Muscle of leg (tissue), 11 donors: Measurements from ENCODE around the gene MOCOS. TPM values are rescaled to one million over a fixed set of nuclear protein-coding genes. Genes with fewer than 3 reads are reported as not detected.
A peak's percentile ranks its signal among the peaks of the same experiment; 100 is the strongest.

Experiments
- DNase-seq: peaks from one replicate; pipeline ENCODE4 v3.0.0; 2013
- H3K27ac ChIP-seq: one replicate; pipeline ENCODE4 v1.5.1; 2013; ENCODE audit warnings: mild to moderate bottlenecking, low read length, control low read depth
- H3K27me3 ChIP-seq: one replicate; pipeline ENCODE4 v1.6.1; 2013; ENCODE audit warnings: low read length; ENCODE audit not compliant: control insufficient read depth, insufficient read depth
- H3K36me3 ChIP-seq: one replicate; pipeline ENCODE4 v1.6.1; 2013; ENCODE audit warnings: low read length; ENCODE audit not compliant: control insufficient read depth, insufficient read depth
- H3K4me1 ChIP-seq: one replicate; pipeline ENCODE4 v1.6.1; 2013; ENCODE audit warnings: low read length; ENCODE audit not compliant: control insufficient read depth, insufficient read depth
- H3K4me3 ChIP-seq: one replicate; pipeline ENCODE4 v1.5.1; 2013; ENCODE audit warnings: low read length, control low read depth
- H3K9me3 ChIP-seq: replicated peaks from 2 replicates; pipeline ENCODE4 v1.6.1; 2013; ENCODE audit warnings: low read depth, low read length; ENCODE audit not compliant: control insufficient read depth
- WGBS: methylation state at CpG from one replicate; pipeline ENCODE4 v1.1.5; 2013; ENCODE audit warnings: missing lambda C conversion rate; ENCODE audit not compliant: insufficient coverage; 5-methylcytosine and 5-hydroxymethylcytosine counted together
- polyA plus RNA-seq, 8 donors: library from polyadenylated mRNA; unstranded; fragments of 120-200 nt; gene quantifications; one replicate each; pipeline versions ENCODE4 v1.2.1 to v1.2.3, GENCODE V29; 2013; ENCODE audit warnings: inconsistent platforms in 1 of 8, low replicate concordance in 1 of 8; ENCODE audit not compliant: insufficient read length in 8 of 8, insufficient read depth in 1 of 8
- total RNA-seq: library from RNA; stranded (reverse); fragments of 120-200 nt; gene quantifications from one replicate; pipeline ENCODE4 v1.2.4, GENCODE V29; 2013

The MOCOS gene
- total and polyA plus RNA-seq, 9 donors, result 0.10 to 0.62 (median 0.22) TPM

DNA sequence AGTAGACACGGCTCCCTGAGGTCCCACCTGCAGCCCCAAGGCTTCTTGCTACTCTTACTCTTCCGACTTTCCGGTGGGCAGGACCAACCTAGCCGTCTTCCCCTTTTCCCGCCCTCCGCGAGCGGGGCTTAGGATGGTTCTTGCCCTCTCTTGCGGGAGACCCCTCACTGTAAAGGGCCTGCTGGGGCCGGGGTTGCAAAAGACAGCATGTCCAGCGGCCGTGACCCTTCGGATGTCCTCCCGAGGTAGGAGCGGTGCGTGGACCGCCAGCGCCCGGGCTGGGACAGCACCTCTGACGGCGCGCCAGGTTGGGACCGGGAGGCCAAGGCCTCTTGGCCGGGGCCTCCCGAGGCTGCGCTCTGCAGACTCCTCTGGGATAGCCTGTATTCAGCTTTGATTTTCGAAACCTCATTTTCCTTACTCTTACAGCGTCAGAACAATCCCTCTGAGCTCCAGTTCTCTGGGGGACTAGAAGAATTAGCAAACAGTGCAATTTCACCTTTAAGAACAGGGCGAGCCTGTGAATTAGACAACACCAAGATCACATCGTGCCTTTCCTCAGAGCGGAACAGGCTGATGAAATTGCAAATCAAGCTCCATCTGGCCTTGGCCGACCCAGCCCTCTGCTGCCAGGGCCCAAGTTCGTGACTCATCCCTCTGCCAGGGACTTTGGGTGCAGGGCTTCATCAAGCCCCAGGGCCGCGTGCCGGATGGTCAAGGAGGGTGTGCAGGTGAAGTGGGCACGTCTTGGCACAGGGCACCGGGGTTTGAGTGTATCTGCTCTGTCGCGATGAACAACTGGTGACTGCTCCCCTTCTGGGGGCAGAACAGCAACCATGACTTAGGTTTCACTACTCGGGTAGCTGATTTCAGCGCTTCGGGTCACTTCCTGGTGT is 777 bp downstream of the MOCOS start:
- 36% methylated on average over 34 of the region's 43 CpGs for WGBS
- no peak for DNase-seq
- Histone ChIP-seq H3K9me3 (no peaks in the 10 kb centered on the region), H3K36me3 (no peaks in the 10 kb centered on the region), H3K4me1 (peaks cover 15% of the 10 kb centered on the region), H3K27ac (no peak overlapping the region), H3K4me3 (peak overlapping the region; percentile 45), H3K27me3 (peaks cover 42% of the 10 kb centered on the region)

DNA sequence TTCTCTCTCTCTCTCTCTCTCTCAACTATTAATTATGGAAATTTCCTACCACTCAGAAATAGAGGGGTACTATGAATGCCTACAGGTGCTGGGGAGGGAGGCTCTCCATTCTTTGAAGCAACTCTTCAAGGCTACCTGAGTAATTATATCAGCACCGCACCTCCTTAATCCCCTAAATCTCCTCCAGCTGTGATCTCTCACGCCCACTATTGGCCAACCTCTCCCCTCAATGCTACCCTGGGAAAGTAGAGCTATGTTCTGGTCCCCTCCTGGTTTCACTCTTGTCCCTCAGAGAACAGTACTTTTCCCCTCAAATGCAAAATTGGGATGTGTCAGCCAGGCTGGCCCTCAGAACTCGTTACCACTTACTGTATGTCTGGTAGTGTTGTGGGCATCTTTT is 1.6 kb downstream of the MOCOS start:
- Histone ChIP-seq H3K9me3 (no peaks in the 10 kb centered on the region), H3K27me3 (peaks cover 42% of the 10 kb centered on the region), H3K4me3 (no peak overlapping the region), H3K36me3 (no peaks in the 10 kb centered on the region), H3K4me1 (peaks cover 15% of the 10 kb centered on the region), H3K27ac (no peak overlapping the region)
- 14% methylated on average over 1 of the region's 3 CpGs for WGBS
- no peak for DNase-seq

DNA sequence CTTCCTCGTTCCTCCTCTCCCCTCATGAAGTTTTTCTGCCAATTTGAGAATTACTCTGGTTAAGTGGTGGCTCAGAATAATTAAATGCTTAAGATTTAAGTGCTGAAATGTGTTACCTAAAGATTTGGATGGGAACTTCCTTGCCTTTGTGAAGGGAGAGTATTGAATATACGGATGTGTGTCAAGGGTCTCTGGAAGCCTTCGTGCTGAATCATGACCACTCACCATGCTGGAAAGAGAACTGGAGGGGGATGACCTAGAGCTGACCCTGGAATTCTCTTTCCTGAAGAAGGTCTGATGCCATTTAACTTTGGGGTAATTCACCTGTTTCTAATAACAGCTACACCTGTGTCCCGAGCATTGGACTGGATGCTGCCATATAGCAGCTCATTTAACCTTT is 2.2 kb downstream of the MOCOS start:
- 63% methylated on average over 3 of the region's 4 CpGs for WGBS
- Histone ChIP-seq H3K4me1 (peaks cover 15% of the 10 kb centered on the region), H3K9me3 (no peaks in the 10 kb centered on the region), H3K4me3 (no peak overlapping the region), H3K27ac (no peak overlapping the region), H3K27me3 (peaks cover 42% of the 10 kb centered on the region), H3K36me3 (no peaks in the 10 kb centered on the region)
- no peak for DNase-seq

DNA sequence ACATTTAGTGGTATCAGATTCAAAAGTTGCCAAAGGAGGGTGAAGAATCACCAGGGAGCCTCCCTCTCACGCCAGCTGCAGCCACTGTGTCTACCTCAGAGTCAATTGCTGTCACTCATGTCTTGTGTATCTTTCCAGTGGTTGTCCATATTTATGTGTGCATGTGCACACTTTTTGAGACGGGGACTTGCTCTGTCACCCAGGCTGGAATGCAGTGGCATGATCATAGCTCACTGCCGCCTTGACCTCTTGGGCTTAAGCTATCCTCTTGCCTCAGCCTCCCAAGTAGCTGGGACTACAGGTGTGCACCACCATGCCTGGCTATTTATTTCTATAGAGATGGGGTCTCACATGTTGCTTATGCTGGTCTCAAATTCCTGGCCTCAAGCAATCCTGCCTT is 4.0 kb downstream of the MOCOS start:
- no CpG with 5 or more reads among the region's 3 CpGs for WGBS
- DNase-seq, result no peak
- Histone ChIP-seq H3K9me3 (no peaks in the 10 kb centered on the region), H3K36me3 (no peaks in the 10 kb centered on the region), H3K27ac (no peak overlapping the region), H3K4me1 (peaks cover 15% of the 10 kb centered on the region), H3K4me3 (no peak overlapping the region), H3K27me3 (peaks cover 29% of the 10 kb centered on the region)

DNA sequence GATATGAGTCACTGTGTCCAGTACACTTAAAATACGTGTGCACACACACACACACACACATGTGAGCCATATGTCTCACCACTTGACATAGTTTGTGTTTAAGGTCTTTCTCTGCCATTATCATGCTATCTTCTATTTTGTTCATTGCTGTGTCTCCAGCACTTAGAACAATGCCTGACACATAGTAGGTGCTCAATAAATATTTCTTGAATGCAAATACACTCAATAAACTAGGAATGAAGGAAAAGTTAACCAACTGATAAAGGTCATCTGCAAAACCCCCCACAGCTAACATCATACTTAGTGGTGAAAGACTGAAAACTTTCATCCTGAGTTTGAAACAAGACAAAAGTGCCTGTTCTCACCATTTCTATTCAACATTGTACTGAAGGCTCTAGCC is 4.4 kb downstream of the MOCOS start:
- Histone ChIP-seq H3K27me3 (peaks cover 25% of the 10 kb centered on the region), H3K36me3 (no peaks in the 10 kb centered on the region), H3K27ac (no peak overlapping the region), H3K9me3 (no peaks in the 10 kb centered on the region), H3K4me3 (no peak overlapping the region), H3K4me1 (peaks cover 11% of the 10 kb centered on the region)
- no peak for DNase-seq
- no CpG with 5 or more reads among the region's 1 CpG for WGBS

DNA sequence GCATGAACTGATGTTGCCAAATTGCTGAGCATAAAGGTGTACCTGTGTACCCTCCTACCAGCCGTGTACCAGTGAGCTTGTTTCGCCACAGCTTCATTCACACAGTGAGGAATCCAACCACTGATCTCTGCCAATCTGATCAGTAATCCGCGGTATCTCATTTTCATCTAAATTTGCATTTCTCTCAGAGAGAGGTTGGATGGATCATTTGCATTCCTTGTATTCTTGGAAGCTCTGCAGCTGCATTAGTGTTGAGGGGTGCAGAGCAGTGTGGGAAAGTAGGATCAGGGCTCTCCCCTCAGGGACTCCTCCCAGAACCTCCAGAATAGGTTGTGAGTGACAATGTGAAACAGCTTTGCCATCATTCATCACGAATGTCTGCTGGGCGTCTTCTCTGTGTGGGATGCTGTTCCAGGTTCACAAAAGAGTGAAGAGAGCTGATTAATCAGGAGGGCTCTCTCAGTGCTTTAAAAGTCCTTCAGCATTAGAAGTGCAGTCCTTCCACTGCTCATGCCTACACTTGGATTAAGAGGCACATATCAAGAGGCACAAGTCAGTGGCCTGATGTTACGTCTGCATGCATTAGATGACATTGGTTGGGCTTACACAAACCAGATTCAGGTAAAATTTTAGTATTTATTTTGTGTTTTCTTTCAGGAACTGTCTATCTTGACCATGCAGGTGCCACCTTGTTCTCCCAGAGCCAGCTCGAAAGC is 7.5 kb downstream of the MOCOS start:
- H3K9me3 ChIP-seq, result no peaks in the 10 kb centered on the region
- H3K36me3 ChIP-seq, result no peaks in the 10 kb centered on the region
- WGBS, result 83% methylated on average over 1 of the region's 8 CpGs
- H3K4me1 ChIP-seq, result no peaks in the 10 kb centered on the region
- no peak for DNase-seq
- no peak overlapping the region for H3K4me3 ChIP-seq
- no peak overlapping the region for H3K27ac ChIP-seq
- peaks cover under 1% of the 10 kb centered on the region for H3K27me3 ChIP-seq

DNA sequence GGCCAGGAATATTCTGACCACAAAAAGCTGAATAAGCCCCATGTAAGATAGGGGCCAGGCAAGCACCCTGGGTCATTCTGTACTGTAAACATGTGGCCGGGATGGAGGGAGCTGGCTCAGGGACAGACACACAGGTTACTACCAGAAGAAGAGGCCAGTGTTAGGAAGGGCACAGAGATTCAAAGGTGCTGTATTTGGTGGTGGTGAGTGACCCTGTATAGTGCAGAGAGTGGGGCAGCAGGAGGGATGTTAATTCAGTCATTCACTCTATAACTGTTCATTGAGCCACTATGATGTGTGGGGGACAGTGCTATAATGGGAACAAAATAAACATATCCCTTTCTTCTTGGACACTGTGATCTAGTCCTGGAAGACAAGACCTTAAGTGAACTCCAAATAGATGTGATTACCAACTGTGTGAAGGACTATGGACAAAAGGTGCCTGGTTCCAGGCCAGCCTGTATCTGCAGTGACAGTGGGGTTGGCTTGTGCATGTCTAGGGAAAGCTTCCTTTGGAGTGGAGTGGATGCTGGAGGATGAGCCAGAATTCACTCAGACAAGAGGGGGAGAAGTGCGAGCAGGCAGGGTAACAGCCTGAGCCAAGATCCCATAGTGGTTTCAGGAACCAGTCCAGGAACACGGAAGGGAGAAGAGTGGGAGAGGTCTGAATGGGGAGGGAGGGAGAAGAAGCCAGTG is 8.3 kb downstream of the MOCOS start:
- no peak overlapping the region for H3K27ac ChIP-seq
- peak; percentile 22 for DNase-seq
- no peaks in the 10 kb centered on the region for H3K27me3 ChIP-seq
- no peak overlapping the region for H3K4me3 ChIP-seq
- WGBS, result 44% methylated on average over 3 of the region's 3 CpGs
- no peaks in the 10 kb centered on the region for H3K9me3 ChIP-seq
- H3K36me3 ChIP-seq, result no peaks in the 10 kb centered on the region
- H3K4me1 ChIP-seq, result no peaks in the 10 kb centered on the region

DNA sequence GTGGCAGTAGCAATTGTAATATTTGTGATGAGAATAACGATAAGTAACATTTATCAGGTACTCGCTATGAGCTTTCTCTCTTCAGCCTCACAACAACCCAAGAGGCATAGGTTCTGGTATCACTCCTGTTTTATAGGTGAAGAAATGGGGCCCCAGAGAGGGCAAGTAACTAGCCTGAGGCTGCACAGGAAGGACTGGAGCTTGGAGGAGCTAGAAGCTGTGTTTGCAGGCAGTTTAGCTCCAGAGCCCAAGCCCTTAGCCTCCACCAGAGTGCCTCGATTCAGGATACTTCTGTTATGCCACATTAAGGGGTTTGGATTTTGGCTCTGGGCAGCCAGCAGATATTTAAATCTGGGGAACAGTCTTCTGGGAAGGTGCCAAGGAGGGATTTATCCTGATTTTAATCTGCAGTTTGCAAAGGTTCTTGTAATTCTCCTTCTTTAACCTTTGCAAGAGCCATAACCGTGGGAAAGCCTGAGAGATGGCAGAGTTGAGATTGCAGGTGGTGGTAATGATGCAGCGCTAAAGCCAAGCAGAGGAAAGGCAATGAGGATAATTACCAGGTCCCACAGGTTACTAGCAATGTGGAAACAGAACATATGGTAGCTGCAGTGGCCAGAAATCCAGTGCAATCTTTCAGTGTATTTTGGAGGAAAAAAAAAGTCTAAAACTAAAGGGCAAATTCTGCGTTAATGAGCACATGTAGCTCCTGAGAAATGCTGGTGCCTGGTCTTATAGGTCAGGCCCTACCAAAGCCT is 9.1 kb downstream of the MOCOS start:
- WGBS, result 72% methylated on average over 2 of the region's 6 CpGs
- DNase-seq, result no peak
- no peaks in the 10 kb centered on the region for H3K36me3 ChIP-seq
- H3K4me3 ChIP-seq, result no peak overlapping the region
- H3K27me3 ChIP-seq, result no peaks in the 10 kb centered on the region
- H3K4me1 ChIP-seq, result no peaks in the 10 kb centered on the region
- no peaks in the 10 kb centered on the region for H3K9me3 ChIP-seq
- no peak overlapping the region for H3K27ac ChIP-seq

DNA sequence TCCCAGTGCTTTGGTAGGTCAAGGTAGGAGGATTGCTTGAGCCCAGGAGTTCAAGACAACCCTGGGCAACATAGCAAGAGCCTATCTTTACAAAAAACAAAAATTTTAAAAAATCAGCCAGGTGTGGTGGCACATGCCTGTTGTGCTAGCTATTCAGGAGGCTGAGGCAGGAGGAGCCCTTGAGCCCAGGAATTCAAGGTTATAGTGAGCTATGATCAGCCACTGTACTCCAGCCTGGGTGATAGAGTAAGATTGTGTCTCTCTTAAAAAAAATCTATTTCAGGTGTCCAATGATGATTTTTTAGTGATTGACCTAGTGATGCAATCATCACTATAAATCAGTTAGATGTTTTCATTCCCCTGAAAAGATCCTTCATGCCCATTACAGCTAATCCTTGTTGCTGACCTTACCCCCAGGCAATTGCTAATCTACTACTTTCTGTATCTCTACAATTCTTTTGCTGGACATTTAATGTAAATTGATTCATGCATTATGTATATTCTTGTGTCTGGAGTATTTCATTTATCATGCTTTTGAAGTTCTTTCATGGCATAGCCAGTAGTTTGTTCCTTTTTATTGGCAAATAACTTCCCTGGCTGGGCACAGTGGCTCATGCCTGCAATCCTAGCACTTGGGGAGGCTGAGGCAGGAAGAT is 10.3 kb downstream of the MOCOS start:
- Histone ChIP-seq H3K9me3 (no peaks in the 10 kb centered on the region), H3K27ac (no peak overlapping the region), H3K36me3 (no peaks in the 10 kb centered on the region), H3K4me3 (no peak overlapping the region), H3K4me1 (no peaks in the 10 kb centered on the region), H3K27me3 (no peaks in the 10 kb centered on the region)
- DNase-seq, result no peak
